C4-2B (cell line): ENCODE results near the gene HSFX4.
"Not testable (repeated sequence)": the region's sequence is repeated elsewhere in the genome, so short reads cannot be mapped to it uniquely, and the experiment has no call there.

Experiments used
- ZFX ChIP-seq: fragments of 450-650 bp; IDR thresholded peaks from 2 replicates; pipeline ENCODE4 v1.6.1; 2017
- TF ChIP-seq, protein P1 (sequence below): fragments of 450-650 bp; conservative IDR thresholded peaks from 2 replicates; pipeline ENCODE4 v1.5.1; 2017; ENCODE audit warnings: mild to moderate bottlenecking

DNA sequence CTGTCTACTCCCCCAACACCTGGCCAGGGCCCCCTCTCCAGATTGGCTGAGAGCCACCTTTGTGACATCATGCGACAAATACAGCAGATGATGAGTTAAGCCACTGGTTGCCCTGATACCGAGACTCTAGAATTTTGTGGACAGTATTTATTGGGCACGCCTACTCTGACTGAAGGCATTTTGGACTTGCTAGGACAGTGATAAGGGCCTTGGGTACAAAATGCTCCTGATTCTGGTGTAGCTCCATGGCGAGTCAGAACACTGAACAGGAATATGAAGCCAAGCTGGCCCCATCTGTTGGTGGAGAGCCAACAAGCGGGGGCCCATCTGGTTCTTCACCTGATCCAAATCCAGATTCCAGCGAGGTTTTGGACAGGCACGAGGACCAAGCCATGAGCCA lies at the start of gene HSFX4:
- TF ChIP-seq, protein P1, sequence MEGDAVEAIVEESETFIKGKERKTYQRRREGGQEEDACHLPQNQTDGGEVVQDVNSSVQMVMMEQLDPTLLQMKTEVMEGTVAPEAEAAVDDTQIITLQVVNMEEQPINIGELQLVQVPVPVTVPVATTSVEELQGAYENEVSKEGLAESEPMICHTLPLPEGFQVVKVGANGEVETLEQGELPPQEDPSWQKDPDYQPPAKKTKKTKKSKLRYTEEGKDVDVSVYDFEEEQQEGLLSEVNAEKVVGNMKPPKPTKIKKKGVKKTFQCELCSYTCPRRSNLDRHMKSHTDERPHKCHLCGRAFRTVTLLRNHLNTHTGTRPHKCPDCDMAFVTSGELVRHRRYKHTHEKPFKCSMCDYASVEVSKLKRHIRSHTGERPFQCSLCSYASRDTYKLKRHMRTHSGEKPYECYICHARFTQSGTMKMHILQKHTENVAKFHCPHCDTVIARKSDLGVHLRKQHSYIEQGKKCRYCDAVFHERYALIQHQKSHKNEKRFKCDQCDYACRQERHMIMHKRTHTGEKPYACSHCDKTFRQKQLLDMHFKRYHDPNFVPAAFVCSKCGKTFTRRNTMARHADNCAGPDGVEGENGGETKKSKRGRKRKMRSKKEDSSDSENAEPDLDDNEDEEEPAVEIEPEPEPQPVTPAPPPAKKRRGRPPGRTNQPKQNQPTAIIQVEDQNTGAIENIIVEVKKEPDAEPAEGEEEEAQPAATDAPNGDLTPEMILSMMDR: not testable (repeated sequence)
- TF ChIP-seq ZFX: not testable (repeated sequence)
